ENCODE results near the gene TMPRSS2. TPM values are rescaled to one million over a fixed set of nuclear protein-coding genes. Genes with fewer than 3 reads are reported as not detected.

The TMPRSS2 gene
- total RNA-seq, 1 donor from 2014 or later = 0.84 TPM

- no peak overlapping the region for H3K27ac Mint-ChIP-seq (ENCODE audit: unreplicated experiment)
- H3K9me3 Mint-ChIP-seq (ENCODE audit: unreplicated experiment) = peaks cover 5% of the 10 kb centered on the region
- TF ChIP-seq, protein P1, sequence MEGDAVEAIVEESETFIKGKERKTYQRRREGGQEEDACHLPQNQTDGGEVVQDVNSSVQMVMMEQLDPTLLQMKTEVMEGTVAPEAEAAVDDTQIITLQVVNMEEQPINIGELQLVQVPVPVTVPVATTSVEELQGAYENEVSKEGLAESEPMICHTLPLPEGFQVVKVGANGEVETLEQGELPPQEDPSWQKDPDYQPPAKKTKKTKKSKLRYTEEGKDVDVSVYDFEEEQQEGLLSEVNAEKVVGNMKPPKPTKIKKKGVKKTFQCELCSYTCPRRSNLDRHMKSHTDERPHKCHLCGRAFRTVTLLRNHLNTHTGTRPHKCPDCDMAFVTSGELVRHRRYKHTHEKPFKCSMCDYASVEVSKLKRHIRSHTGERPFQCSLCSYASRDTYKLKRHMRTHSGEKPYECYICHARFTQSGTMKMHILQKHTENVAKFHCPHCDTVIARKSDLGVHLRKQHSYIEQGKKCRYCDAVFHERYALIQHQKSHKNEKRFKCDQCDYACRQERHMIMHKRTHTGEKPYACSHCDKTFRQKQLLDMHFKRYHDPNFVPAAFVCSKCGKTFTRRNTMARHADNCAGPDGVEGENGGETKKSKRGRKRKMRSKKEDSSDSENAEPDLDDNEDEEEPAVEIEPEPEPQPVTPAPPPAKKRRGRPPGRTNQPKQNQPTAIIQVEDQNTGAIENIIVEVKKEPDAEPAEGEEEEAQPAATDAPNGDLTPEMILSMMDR (IDR thresholded peaks at IDR 0.05; ENCODE audit: insufficient read depth, low read depth, low read length) = no peak
- TF ChIP-seq EZH2 (IDR thresholded peaks at IDR 0.05; ENCODE audit: insufficient read depth, low read length) = no peak
- H3K4me3 Mint-ChIP-seq (ENCODE audit: unreplicated experiment) = no peak overlapping the region
- Histone ChIP-seq H3K4me1 (ENCODE audit: insufficient read depth, low read length) (no peaks in the 10 kb centered on the region), H4K20me1 (ENCODE audit: insufficient read depth, low read length) (no peaks in the 10 kb centered on the region), H3K4me3 (ENCODE audit: insufficient read depth, low read depth, low read length) (no peak overlapping the region), H3K9me3 (ENCODE audit: insufficient read depth, low read depth, low read length) (no peaks in the 10 kb centered on the region), H3K9ac (ENCODE audit: low read length) (no peak overlapping the region), H3K36me3 (ENCODE audit: insufficient read depth, low read length) (no peaks in the 10 kb centered on the region), H3K27me3 (ENCODE audit: insufficient read depth, low read length) (peaks cover 48% of the 10 kb centered on the region), H3K79me2 (ENCODE audit: insufficient read depth, low read length) (no peaks in the 10 kb centered on the region), H3K27ac (ENCODE audit: low read depth, low read length) (no peak overlapping the region), H2AFZ (ENCODE audit: low read depth, low read length) (no peak overlapping the region), H3K4me2 (ENCODE audit: low read length) (no peak overlapping the region)
- peaks cover 2% of the 10 kb centered on the region for H3K36me3 Mint-ChIP-seq (ENCODE audit: low read depth, unreplicated experiment)
- DNase-seq (ENCODE audit: low read depth) = no peak
- H3K4me1 Mint-ChIP-seq (ENCODE audit: low read depth, unreplicated experiment) = no peaks in the 10 kb centered on the region
- FAIRE-seq = no peak
- H3K27me3 Mint-ChIP-seq (ENCODE audit: low read depth, unreplicated experiment) = peaks cover 71% of the 10 kb centered on the region
Observed at GRCh38 chr21:41508415-41509144, 622 bp upstream of the TMPRSS2 start.

GRCh38 chr21:41506611-41507520 lies 1.1 kb downstream of the TMPRSS2 start:
- H3K9me3 ChIP-seq (ENCODE audit: insufficient read depth, low read depth, low read length) = no peaks in the 10 kb centered on the region
- no peaks in the 10 kb centered on the region for H3K36me3 ChIP-seq (ENCODE audit: insufficient read depth, low read length)
- peak overlapping the region; percentile 44 for H3K4me2 ChIP-seq (ENCODE audit: low read length)
- peak overlapping the region; percentile 14 for H3K4me3 Mint-ChIP-seq (ENCODE audit: unreplicated experiment)
- no peak for FAIRE-seq
- H3K36me3 Mint-ChIP-seq (ENCODE audit: low read depth, unreplicated experiment) = peaks cover 2% of the 10 kb centered on the region
- no peaks in the 10 kb centered on the region for H3K79me2 ChIP-seq (ENCODE audit: insufficient read depth, low read length)
- H3K4me1 ChIP-seq (ENCODE audit: insufficient read depth, low read length) = no peaks in the 10 kb centered on the region
- peaks cover 64% of the 10 kb centered on the region for H3K27me3 Mint-ChIP-seq (ENCODE audit: low read depth, unreplicated experiment)
- peaks cover 44% of the 10 kb centered on the region for H3K27me3 ChIP-seq (ENCODE audit: insufficient read depth, low read length)
- peak; percentile 93 for TF ChIP-seq EZH2 (IDR thresholded peaks at IDR 0.05; ENCODE audit: insufficient read depth, low read length)
- TF ChIP-seq, protein P1 (IDR thresholded peaks at IDR 0.05; ENCODE audit: insufficient read depth, low read depth, low read length) = no peak
- H3K4me1 Mint-ChIP-seq (ENCODE audit: low read depth, unreplicated experiment) = no peaks in the 10 kb centered on the region
- no peak overlapping the region for H3K4me3 ChIP-seq (ENCODE audit: insufficient read depth, low read depth, low read length)
- no peak overlapping the region for H3K27ac ChIP-seq (ENCODE audit: low read depth, low read length)
- no peak for DNase-seq (ENCODE audit: low read depth)
- no peaks in the 10 kb centered on the region for H4K20me1 ChIP-seq (ENCODE audit: insufficient read depth, low read length)
- peaks cover 2% of the 10 kb centered on the region for H3K9me3 Mint-ChIP-seq (ENCODE audit: unreplicated experiment)
- no peak overlapping the region for H3K27ac Mint-ChIP-seq (ENCODE audit: unreplicated experiment)
- H3K9ac ChIP-seq (ENCODE audit: low read length) = no peak overlapping the region
- no peak overlapping the region for H2AFZ ChIP-seq (ENCODE audit: low read depth, low read length)
